GM10266 (cell line): ENCODE results near the gene PDGFD.

Source experiments
- DNase-seq: peaks from one replicate; pipeline ENCODE4 v3.0.0; 2012; ENCODE audit errors: extremely low spot score
- CTCF ChIP-seq: IDR thresholded peaks from 2 replicates; pipeline ENCODE4 v1.5.1; 2012; ENCODE audit warnings: mild to moderate bottlenecking, low read depth; ENCODE audit not compliant: control insufficient read depth, insufficient read depth; ENCODE audit errors: missing control alignments

The PDGFD gene

GRCh38 chr11:104164028-104164520 lies at the start of gene PDGFD:
TSS of gene PDGFD (minus strand) at chr11:104164147.
- DNase-seq = peak; percentile 33
- TF ChIP-seq CTCF = peak; percentile 35

- DNase-seq = no peak
- TF ChIP-seq CTCF = no peak
These were observed 43.0 kb upstream of the PDGFD start for GRCh38 chr11:104206936-104207335.

- TF ChIP-seq CTCF = no peak
- no peak for DNase-seq
These were observed 41.9 kb upstream of the PDGFD start for GRCh38 chr11:104205838-104206237.

- TF ChIP-seq CTCF = no peak
These were observed 36.7 kb upstream of the PDGFD start for GRCh38 chr11:104200688-104201087.

GRCh38 chr11:104199053-104199452 lies 35.1 kb upstream of the PDGFD start:
- TF ChIP-seq CTCF = no peak
- DNase-seq = no peak

More at GRCh38 chr11:104200688-104201087, 36.7 kb upstream of the PDGFD start:
- no peak for DNase-seq

GRCh38 chr11:104198576-104198975 lies 34.6 kb upstream of the PDGFD start:
- TF ChIP-seq CTCF = no peak
- no peak for DNase-seq

- TF ChIP-seq CTCF = no peak
- DNase-seq = no peak
These were observed 27.2 kb upstream of the PDGFD start for GRCh38 chr11:104191124-104191523.
